T-helper 22 cell (primary cell): Measurements from ENCODE around the gene HSD17B2.

Source experiments
- DNase-seq: peaks from one replicate; pipeline ENCODE4 v3.0.0-alpha.2; 2020; ENCODE audit warnings: low read depth

HSD17B2 gene

DNA sequence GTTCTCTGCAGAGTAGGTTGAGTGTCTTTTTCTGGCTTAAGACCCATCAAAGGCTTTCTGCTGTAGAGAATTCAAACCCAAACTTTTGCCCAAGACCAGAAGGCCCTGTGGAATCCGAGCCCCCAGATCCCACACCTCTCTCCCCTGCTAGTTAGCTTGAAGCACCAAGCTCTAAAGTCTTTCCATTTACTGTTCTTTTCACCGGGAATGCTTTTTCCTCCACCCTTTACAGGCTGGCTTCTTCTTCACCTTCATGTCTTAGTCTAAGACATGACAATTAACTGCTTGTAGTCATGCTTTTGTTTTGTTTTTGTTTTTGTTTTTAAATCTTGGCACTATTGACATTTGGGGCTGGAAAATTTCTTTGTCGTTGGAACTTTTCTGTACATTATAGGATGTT, 15.5 kb downstream of the HSD17B2 start:
- no peak for DNase-seq

DNA sequence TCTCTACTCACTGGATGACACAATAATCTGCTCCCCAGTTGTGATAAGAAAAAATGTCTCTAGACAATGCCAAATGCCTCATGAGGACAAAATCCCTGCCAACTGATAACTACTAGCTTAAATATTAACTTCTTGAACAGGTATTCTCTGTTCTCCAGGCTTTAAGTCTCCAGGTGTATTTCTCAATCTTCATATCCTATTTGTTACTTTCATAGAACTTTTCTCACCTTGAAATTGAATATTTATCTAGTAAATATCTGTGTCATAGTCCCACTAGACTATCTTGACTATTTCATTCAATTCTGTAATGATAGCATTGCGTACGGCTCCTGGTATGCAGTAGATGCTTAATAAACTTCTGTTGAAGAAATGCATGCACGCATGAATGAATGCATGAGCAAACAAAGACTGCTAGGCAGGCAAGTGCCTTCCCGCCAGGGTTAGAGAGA, 15.9 kb downstream of the HSD17B2 start:
- no peak for DNase-seq

DNA sequence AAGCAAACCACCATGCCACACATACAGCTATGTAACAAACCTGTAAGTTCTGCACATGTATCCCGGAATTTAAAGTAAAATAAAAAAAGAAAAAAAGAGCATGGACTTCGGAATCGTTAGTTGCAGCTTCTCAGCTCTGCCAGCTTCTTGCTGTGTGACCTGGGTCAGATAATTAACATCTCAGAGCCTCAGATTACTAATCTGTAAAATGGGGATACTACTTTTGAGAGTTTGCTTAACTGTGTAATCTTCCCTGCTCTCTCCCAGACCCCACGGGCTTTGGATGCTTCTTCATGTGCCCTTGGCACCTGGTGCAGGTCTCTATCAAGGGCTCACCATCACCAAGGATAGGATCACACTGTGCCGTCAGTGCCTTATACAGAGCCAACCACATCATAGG, 16.6 kb downstream of the HSD17B2 start:
- DNase-seq, result no peak

DNA sequence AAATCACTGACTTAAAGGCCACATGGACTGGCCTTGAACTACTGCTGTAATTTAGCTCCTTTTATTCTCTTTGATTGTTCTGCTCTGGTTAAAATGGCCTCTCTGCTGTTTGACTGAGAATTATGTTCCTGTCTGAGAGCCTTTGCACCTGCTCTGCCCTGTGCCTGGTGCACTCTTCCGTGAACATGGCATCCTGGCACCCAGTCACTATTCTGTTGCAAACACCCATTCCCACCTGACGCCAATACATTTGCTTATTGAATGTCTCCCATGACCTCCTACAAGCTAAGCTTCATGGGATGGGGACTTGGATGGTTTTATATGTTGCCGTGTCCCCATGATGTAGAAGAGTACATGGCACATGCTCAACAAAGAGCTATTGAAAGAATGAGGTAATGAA, 20.1 kb downstream of the HSD17B2 start:
- DNase-seq, result no peak

DNA sequence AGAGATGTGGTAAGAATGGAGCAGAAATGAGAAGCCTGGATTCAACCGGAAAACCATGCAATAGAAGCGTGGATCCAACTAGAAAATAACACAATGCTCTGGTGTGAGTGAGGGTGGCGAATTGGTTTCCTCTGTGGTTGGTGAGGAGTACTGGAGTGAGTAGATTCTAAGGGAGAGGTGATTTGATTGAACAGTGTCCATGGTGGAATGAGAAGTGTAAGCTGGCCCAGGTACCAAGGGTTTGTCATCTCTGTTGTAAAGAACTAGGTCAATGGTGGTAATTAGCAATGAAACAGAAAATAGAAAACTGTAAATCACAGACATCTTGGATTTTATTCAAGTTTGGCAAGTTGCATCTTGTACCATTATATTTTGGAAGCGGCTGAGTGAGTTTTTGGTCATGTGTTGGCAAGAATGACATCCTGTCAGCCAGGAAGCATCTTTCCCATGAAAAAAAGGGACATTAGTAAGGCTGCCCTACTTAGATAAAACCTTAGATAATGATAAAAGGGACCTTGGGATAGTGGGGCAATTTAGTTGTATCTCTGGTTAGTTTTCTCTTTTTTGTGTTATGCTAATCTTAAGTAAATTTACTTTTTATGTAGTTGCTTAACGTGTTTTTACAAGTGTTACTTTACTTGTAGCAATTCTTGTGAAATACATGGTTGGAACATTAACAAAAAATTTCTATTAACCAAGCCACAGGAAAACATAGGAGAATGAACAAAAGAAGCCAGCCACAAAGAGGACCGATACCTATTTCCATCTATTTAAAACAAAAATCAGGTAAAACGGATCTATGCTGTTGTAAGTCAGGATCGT, 20.9 kb downstream of the HSD17B2 start:
- DNase-seq, result no peak

DNA sequence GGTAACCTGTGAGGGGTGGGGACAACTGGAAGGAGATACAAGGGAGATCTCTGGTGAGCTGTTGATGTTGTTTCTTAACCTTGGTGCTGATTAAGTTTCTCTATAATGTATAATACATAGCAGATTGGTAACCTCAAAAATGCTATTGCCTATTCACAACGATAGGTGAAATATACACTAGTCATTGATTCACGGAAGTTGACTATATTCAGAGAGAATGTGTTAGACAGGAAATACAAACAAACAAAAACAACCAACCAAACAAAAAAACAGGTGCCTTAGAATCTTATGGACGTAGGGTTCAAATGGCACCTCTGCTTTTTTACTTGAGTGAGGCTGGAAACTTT, 21.5 kb downstream of the HSD17B2 start:
- no peak for DNase-seq

DNA sequence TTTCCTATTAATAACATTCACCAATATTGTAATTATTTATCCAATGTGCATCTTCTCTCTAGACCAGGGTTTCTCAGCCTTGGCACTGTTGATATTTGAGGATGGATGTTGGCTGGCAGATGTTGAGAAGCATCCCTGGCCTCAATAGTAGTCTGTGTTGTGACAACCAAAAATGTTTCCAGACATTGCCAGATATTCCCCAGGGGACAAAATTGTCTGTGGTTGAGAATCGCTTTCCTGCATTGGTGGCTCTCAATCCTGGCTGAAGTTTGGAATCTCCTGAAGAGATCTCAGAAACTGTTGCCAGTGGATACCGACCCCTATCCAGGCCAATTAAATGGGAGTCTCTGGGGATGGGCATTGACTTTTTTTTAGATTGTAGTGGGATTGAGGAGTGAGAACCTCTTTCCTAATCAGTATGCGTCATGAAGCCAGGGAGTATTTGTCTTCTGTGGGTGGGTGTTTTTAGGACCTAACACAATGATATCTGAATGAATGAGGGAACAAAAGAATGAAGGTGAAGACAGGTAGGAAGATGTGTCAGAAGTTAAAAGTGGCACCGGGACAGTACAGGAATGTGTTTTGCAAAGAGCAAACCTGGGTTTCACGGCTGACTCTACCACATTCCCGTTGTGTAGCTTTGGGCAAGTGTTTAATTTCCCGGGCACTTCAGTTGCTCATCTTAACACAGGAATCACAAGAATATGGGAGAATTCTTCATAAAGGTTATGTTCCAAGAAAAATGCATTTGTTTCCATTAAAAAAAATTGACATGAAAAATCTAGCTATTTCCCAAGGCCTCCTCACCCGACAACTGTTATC, 24.3 kb downstream of the HSD17B2 start:
- DNase-seq, result no peak

DNA sequence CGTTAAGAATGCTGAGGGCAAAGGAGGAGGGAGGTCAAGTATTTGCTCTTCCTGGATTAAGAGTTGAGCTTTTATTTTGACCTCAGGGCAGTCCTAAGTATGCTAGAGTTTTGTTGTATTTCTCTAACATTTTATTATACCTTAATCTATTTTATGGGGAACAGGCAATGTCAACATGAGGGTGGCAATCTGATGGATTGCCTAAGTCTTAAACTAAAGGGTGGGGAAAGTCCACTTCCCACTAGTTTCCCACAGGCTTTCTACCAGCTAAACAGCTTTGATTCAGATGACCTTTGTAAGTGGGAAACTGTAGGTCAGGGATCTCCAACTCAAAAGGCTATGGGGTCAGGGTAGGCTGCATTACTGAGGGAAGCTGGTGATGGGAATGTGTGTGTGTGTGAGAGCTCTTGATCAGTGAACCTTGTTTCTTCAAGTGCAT, 24.9 kb downstream of the HSD17B2 start:
- no peak for DNase-seq

DNA sequence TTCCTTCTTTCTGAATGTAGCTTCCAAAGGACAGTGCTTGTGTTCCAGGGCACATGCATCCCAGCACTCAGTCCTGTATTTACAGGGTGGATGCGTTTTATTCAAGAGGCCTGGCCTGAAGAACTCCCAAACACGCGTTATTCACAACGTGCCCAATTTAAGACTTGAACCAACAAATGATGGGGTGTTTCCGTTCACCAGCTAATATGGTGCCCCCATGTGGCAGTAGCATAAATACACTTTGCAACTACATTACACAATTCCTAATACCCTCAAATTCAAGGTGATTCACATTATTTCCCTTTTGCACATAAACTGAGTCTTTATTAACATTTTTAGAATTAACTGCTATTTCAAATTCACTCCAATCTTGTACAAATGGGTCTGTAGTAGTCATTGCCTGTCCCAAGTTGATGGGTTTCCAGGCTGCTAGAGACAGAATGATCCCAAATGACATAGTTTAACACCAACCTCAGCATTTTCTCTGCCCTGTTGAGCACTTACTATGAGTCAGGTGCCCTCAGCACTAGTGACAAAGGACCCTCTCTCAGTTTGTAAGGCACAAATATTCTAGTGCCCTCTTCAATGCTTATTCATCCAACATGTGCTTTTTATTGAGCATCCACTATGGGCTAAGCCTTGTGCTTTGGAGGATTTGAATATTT, 26.9 kb downstream of the HSD17B2 start:
- DNase-seq, result no peak

DNA sequence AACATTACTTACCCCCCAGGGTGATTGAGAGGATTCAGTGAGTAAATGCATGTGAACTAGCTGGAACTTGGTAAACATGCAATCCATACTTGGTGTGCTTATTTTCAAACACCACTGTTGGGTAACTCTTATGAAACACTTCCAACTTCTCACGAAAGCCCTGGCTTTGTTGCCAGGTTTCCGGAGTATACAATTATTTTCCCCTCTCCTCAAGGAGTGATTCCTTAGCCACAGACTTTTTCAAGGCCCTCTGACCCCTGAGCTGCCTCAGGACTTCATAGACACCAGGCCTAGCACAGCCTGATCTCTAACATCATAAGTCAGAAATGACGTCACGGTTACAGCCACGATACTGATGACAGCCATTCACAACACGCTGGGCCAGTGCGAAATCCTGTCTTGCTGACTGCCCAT, 27.6 kb downstream of the HSD17B2 start:
- no peak for DNase-seq

DNA sequence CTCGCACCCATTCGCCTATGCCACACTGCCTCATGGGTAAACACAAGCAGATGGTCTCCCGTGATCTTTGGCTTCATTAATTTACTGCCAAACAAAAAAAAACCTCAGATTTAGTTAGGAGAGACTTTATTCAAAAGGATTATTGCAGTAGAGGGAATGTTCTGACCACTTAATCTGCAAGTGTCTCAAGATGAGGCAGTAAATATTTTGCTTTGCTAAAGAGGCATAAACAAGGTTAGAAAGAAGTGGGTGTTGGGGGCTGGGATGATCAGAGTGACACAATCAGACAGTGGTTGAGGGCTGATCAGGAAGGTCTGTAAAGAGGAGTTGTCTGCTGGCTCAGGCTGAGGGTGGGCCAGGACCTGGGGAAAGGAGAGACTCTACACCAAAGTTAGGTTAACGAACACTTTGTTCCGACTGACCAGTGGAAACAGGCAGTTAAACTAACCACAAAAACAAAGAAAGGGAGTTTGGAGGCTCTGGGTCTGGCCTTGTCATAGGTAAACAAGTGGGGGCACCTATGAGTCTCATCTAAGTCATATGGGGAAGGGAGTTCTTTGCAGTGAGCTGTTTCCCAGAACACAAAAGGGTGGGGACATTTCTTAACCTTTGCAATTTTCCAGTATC, 28.5 kb downstream of the HSD17B2 start:
- no peak for DNase-seq

DNA sequence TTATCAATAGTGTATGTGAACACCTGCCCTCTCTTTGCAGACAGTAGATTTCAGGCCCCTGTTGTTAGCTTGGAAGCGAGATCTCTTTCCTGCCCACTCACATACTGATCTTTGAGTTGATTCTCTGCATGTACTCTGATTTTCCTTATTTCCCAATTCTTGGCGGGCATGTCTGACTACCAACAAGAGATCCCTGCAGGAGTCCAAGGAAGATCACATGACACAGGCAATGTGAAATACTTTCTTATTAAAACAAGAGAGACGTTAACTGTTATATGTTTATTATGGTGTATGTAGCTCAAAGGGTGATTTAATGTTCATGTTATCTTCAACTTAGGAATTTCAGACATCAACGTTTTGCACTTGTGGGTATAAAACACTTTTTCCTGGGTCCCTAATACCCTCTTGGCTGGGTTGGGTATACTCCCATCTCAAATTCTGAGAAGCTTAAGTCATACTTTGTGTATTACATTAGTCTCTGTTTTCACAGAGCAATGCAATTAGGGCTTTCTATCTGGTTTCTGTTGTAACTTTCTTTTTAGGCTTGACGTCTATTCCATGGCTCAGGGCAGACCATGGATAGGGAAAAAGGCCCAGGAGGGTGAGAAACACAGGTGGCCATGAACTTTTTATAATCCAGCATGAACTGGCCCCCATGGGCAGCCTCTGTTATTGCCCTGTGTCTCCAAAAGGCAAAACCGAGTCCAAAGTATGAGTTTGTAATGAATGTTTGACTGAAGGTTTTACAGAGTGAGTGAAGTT, 32.2 kb downstream of the HSD17B2 start:
- no peak for DNase-seq

DNA sequence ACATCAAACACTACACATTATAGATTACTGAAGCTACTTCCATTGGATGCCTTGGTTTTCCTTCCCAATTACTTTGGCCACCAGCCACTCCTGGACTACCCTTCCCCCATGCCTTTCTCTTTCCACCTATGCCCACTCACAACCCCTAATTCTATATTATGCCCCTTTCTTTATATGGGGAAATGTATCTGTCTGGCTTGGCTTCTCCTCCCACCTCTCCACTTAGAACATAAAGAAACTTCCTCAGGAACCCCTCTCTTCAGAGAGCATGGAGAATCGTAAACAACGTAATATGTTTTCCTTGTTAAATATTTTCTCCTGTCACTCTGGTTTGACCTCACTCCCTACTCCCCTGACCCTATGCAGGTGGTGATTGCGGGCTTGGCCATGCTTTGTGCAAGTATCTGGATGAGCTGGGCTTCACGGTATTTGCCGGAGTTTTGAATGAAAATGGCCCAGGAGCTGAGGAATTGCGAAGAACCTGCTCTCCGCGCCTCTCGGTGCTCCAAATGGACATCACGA, 32.8 kb downstream of the HSD17B2 start:
- DNase-seq, result no peak

DNA sequence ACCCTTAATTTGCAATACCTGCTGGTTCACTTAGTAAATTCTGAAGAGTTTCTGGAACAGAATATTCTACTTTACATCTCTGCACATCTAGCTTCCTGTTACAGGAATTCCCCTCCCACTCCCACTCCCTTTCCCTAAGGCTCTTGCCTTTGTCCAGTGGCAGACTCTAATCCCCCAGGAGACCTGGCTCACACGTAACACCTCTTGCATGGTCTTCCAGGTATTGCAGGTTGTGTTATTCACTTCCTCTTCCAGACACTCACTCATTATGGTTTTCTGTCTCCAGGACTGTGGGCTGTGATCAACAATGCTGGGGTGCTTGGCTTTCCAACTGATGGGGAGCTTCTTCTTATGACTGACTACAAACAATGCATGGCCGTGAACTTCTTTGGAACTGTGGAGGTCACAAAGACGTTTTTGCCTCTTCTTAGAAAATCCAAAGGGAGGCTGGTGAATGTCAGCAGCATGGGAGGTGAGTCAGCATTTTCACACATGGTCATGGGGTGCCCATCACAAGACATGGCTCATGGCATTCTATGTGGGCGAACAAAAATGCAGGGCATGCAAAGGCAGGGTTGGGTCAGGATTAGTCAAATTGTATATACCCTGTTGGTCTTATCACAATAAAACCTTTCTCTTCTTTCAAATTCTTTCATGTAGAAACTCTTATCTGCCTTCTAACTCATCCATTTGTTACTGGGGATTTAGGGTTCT, 35.8 kb downstream of the HSD17B2 start:
- DNase-seq, result no peak

DNA sequence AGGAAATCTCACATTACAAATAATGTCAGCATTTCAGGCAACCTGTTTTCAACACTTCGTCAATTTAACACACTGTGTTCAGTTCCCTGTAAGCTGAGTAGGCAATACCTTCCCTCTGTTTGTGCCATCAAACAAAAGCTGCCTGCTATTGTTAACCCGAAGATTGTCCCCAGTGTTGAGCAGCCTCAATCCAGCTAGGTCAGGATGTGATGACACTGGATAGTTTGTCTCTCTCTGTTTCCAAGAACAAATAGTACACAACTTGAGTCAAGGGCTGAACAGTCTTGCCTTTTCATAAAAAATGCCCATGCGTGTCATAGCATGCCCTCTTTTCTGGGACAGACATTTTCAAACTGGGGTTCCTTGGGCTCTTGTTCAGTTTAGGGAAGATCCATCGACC, 36.4 kb downstream of the HSD17B2 start:
- no peak for DNase-seq

DNA sequence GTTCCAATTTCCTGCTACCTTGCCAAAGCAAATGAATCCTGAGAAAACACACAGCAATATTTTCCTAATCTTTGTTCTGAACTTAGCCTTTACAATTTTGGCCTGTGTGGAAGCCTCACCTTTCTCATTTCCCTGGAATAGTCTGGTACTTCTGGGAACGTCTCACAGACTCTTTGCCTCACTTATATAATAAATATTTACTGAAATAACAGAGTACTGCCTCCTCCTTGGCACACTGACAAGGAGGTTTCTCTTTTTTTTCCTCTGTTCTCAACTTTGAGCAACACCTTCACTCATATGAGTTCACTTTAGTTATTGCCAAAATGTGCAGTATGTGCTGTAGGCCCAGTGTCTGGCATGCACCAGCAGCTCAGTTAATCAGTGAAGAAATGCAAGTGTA, 37.3 kb downstream of the HSD17B2 start:
- DNase-seq, result no peak

DNA sequence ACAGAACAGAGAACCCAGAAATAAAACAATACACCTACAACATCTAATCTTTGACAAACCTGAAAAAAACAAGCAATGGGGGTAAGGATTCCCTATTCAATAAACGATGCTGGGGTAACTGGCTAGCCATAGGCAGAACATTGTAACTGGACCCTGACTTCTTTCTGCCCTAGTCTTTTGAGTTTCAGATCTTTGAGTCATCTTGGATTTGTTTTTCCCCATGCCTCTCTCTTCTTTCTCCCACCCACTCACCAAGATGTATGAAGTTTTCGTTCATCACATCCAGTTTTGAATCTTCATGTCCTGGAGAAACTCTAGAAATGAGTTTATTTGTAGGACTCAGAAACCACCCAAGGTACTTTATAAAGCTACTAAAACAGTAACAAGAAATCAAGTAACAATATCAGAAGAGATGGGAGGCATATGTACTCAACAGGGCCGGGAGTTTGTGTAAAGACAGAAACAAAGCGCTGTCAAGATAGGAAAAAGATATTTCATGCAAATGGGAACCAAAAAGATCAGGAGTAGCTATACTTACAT, 39.0 kb downstream of the HSD17B2 start:
- DNase-seq, result no peak

DNA sequence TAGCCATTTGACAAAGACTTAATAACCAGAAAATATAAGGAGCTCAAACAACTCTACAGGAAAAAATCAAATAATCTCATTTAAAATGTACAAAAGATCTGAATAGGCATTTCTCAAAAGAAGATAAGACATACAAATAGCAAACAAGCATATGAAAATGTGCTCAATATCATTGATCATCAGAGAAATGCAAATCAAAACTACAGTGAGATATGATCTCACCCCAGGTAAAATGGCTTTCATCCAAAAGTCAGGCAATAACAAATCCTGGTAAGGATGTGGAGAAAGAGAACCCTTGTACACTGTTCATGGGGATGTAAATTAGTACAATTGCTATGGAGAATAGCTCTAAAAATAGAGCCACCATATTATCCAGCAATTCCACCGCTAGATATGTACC, 43.1 kb downstream of the HSD17B2 start:
- DNase-seq, result no peak

DNA sequence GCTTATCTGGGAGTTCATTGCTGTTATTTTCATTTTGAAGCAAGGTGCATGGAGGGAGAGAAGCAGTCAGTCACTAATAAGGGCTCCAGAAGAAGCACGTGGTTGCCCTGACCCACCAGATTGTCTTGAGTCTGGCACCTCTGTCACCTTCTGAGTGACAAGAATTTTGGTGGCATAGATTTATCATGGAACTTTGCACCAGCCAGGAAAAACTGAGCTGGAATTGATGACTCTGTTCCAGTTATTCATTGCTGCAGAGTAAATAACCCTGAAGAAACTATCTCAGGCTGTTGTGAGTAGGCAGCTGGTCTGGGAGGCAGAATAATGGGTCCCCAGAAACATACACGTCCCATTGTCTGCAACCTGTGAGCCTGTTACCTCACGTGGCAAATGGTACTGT, 44.8 kb downstream of the HSD17B2 start:
- no peak for DNase-seq

DNA sequence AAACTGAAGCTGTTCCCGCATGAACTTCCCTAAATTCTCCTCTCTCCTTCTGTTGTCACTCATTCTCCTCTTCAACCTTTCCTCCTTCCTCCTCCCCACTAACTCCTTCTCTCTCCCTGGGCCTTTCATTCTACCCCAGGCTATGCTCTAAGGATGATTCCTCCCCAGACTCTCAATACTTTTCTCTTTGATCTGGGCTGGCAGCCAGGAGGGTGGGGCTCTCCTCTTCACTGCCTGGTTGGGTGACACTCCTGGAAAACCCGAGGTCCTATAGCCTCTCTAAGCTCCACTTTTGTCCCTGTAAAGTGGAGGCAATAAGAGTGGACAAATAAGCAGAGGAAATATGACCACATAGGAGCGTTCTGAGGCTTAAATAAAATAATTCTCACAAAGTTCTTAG, 46.2 kb downstream of the HSD17B2 start:
- DNase-seq, result no peak
